Tibial nerve (tissue), 4 donors: ENCODE results near the gene COASY.

Experiments
- CTCF ChIP-seq, 5 experiments: fragments of 200-600 bp in 3 of 5; fragments of 450-650 bp in 2 of 5; sonication (generic) in 3 of 5; IDR thresholded peaks; one replicate each; pipeline ENCODE4 v1.5.1; 2016 to 2019; ENCODE audit warnings: antibody characterized with exemption in 5 of 5, mild to moderate bottlenecking in 3 of 5, moderate library complexity in 2 of 5
- EP300 ChIP-seq, 2 donors: sonication (generic); formaldehyde crosslinking; IDR thresholded peaks; one replicate each; pipeline ENCODE4 v1.6.1; 2017; ENCODE audit warnings: antibody characterized with exemption in 2 of 2, mild to moderate bottlenecking in 1 of 2
- POLR2A ChIP-seq, 2 donors: fragments of 450-650 bp; IDR thresholded peaks; one replicate each; pipeline ENCODE4 v1.6.1; 2017; ENCODE audit warnings: antibody characterized with exemption in 2 of 2, mild to moderate bottlenecking in 2 of 2, moderate library complexity in 2 of 2

GRCh38 chr17:42555122-42555622, 6.8 kb upstream of the COASY start:
- TF ChIP-seq POLR2A (IDR thresholded peaks at IDR 0.05) (no peak), CTCF (IDR thresholded peaks at IDR 0.05) (no peak), EP300 (IDR thresholded peaks at IDR 0.05) (no peak)
